NCI-H1105 (cell line): ENCODE results near the gene BORCS8.
"Not testable (repeated sequence)": the region's sequence is repeated elsewhere in the genome, so short reads cannot be mapped to it uniquely, and the experiment has no call there.

Source experiments
- DNase-seq: peaks from one replicate; lab custom pipeline; 2025; lab: John Stamatoyannopoulos, UW

The BORCS8 gene

GRCh38 chr19:19192078-19192882 is at the start of gene BORCS8, which contains the start of gene RFXANK:
Gene BORCS8, minus strand, starts transcription at chr19:19192152. Its CDS starts 35 bp downstream, at chr19:19192117.
Gene RFXANK, plus strand, starts transcription at chr19:19192258. Its CDS starts 1,689 bp downstream, at chr19:19193947.
- peak; percentile 100 for DNase-seq

GRCh38 chr19:19240476-19240875 is 48.5 kb upstream of the BORCS8 start:
- DNase-seq, result no peak

- DNase-seq, result no peak
Measured at GRCh38 chr19:19239675-19240074, 47.7 kb upstream of the BORCS8 start.

GRCh38 chr19:19238126-19238894 is 46.4 kb upstream of the BORCS8 start:
- DNase-seq, result no peak

- no peak for DNase-seq
Measured at GRCh38 chr19:19236173-19236572, 44.2 kb upstream of the BORCS8 start.

- DNase-seq, result no peak
Measured at GRCh38 chr19:19234220-19234816, 42.4 kb upstream of the BORCS8 start.

GRCh38 chr19:19232261-19232721 is 40.3 kb upstream of the BORCS8 start:
- DNase-seq, result no peak

GRCh38 chr19:19230999-19231398 is 39.0 kb upstream of the BORCS8 start:
- DNase-seq, result no peak

GRCh38 chr19:19229701-19230100 is 37.7 kb upstream of the BORCS8 start:
- no peak for DNase-seq

GRCh38 chr19:19227217-19227616 is 35.3 kb upstream of the BORCS8 start:
- DNase-seq, result no peak

- no peak for DNase-seq
Measured at GRCh38 chr19:19226663-19227062, 34.7 kb upstream of the BORCS8 start.

- DNase-seq, result no peak
Measured at GRCh38 chr19:19226204-19226603, 34.3 kb upstream of the BORCS8 start.

GRCh38 chr19:19224852-19225494 is 33.0 kb upstream of the BORCS8 start:
- peak; percentile 80 for DNase-seq

- no peak for DNase-seq
Measured at GRCh38 chr19:19224150-19224851, 32.3 kb upstream of the BORCS8 start.

GRCh38 chr19:19223636-19224035 is 31.7 kb upstream of the BORCS8 start:
- DNase-seq, result no peak

GRCh38 chr19:19223060-19223459 is 31.1 kb upstream of the BORCS8 start:
- DNase-seq, result no peak

GRCh38 chr19:19221000-19221399 is 29.0 kb upstream of the BORCS8 start:
- not testable (repeated sequence) for DNase-seq

GRCh38 chr19:19218911-19219310 is 27.0 kb upstream of the BORCS8 start:
- DNase-seq, result no peak

- DNase-seq, result no peak
Measured at GRCh38 chr19:19217099-19217498, 25.1 kb upstream of the BORCS8 start.

GRCh38 chr19:19215792-19216191 is 23.8 kb upstream of the BORCS8 start:
- DNase-seq, result no peak

GRCh38 chr19:19214892-19215291 is 22.9 kb upstream of the BORCS8 start:
- DNase-seq, result no peak

- no peak for DNase-seq
Measured at GRCh38 chr19:19214159-19214490, 22.2 kb upstream of the BORCS8 start.
